Activated T-cell treated with anti-CD3 and anti-CD28 coated beads, Interleukin-2, amount 50 U/mL, for 4 hours (primary cell): Measurements from ENCODE around the gene NOS1AP. TPM values are rescaled to one million over a fixed set of nuclear protein-coding genes. Genes with fewer than 3 reads are reported as not detected.

Source experiments
- ATAC-seq, 2 donors: fragments of 200-7000 bp; cut with Tn5 transposase; one replicate each; pipeline ENCODE4 v1.10.0; 2021
- DNase-seq: peaks from one replicate; pipeline ENCODE4 v3.0.0-alpha.2; 2020
- H3K27me3 Mint-ChIP-seq: one replicate; pipeline ENCODE4 v1.8.0; 2021; ENCODE audit warnings: low read depth, mixed read lengths
- H3K36me3 Mint-ChIP-seq: one replicate; pipeline ENCODE4 v1.8.0; 2022; ENCODE audit warnings: mixed read lengths; ENCODE audit not compliant: insufficient read depth
- H3K4me1 Mint-ChIP-seq: one replicate; pipeline ENCODE4 v1.8.0; 2021; ENCODE audit warnings: low read depth, mixed read lengths
- H3K4me3 Mint-ChIP-seq: one replicate; pipeline ENCODE4 v1.8.0; 2021; ENCODE audit warnings: mild to moderate bottlenecking, moderate library complexity, mixed read lengths
- H3K9me3 Mint-ChIP-seq: one replicate; pipeline ENCODE4 v1.8.0; 2021; ENCODE audit warnings: mixed read lengths
- total RNA-seq, 3 donors: library from RNA; stranded (reverse); gene quantifications; one replicate each; pipeline ENCODE4 v1.2.1, GENCODE V29; 2021

Gene NOS1AP
- total RNA-seq, 3 donors from 2014 or later, result 0.05 to 0.37 (median 0.13) TPM

DNA sequence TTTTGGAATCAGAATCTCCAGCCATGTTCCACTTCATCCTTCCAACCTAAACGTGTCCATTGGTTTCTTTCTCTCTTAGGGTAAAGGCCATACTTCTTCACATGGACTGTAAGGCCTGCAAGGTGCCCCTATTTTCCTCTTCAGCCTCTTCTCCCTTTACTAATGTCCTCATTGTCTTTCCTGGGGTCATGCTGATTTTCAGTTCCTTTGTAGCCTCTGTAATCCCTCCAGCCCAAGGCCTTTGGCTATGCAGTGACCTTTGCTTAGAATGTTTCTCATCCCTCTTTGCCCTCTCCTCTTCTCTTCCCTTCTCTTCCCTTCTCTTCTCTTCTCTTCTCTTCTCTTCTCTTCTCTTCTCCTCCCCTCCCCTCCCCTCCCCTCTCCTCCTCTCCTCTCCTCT, 194.6 kb downstream of the NOS1AP start:
- ATAC-seq, result no peak

GRCh38 chr1:162265983-162266382, 196.5 kb downstream of the NOS1AP start:
- Mint-ChIP-seq H3K9me3 (no peaks in the 10 kb centered on the region), H3K27me3 (peaks cover 15% of the 10 kb centered on the region), H3K36me3 (no peaks in the 10 kb centered on the region)

More for the DNA sequence above, 194.6 kb downstream of the NOS1AP start:
- Mint-ChIP-seq H3K4me1 (no peaks in the 10 kb centered on the region), H3K36me3 (no peaks in the 10 kb centered on the region), H3K9me3 (no peaks in the 10 kb centered on the region), H3K27me3 (peaks cover 13% of the 10 kb centered on the region), H3K4me3 (no peak overlapping the region)
- DNase-seq, result no peak

DNA sequence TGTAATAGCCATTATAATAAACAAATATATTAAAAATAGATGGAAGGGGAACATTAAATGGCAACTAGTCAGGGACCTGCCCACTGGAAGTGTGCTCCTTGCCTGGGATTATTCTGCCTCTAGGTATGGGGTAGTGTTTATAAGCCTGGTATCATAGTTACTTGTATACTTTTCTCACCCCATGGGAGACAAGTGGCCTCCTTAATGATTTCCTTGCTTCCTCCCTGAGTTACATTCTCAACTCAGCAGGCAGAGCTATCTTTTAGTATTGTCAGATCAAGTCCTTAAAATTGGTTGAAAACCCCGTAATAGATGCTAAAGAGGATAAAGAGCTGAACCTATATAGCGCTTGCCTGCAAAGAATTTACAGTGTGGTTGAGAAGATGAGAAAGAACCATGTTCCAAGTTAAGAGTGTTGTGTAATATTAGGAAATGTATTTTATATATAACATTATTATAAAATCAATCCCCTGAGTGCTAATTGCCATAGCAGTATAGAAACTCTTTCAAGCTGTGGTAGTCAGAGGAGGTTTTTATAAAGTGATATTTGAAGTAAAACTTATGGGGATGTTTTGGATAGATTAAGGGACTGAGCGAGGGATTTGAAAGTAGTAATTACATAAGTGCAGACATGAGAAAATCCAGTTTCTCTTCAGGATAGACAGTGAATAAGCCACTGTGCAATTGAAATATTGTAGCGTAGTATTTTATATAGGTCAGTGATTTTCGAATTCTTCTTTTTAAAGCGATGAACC, 200.7 kb downstream of the NOS1AP start:
- Mint-ChIP-seq H3K36me3 (no peaks in the 10 kb centered on the region), H3K27me3 (peaks cover 15% of the 10 kb centered on the region), H3K9me3 (no peaks in the 10 kb centered on the region), H3K4me1 (no peaks in the 10 kb centered on the region), H3K4me3 (no peak overlapping the region)
- no peak for DNase-seq
- no peak for ATAC-seq

More at GRCh38 chr1:162265983-162266382, 196.5 kb downstream of the NOS1AP start:
- no peak overlapping the region for H3K4me3 Mint-ChIP-seq
- DNase-seq (no peak), ATAC-seq (no peak)
- H3K4me1 Mint-ChIP-seq, result no peaks in the 10 kb centered on the region

DNA sequence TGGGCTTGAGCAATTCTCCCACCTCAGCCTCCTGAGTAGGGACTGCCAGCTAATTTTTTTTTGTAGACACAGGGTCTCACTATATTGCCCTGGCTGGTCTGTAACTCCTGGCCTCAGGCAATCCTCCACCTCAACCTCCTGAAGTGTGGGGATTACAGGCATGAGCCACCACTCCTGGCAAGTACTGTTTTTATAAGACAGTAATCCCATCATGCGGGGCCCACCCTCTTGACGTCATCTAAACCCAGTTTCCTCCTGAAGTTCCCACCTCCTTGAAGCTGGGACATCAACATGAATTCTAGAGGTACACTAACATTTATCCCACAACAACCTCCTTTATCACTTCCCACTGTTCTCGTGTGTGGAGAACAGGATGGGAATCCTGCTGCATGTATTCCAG, 202.5 kb downstream of the NOS1AP start:
- no peaks in the 10 kb centered on the region for H3K9me3 Mint-ChIP-seq
- H3K4me3 Mint-ChIP-seq, result no peak overlapping the region
- H3K36me3 Mint-ChIP-seq, result no peaks in the 10 kb centered on the region
- DNase-seq (no peak), ATAC-seq (no peak)
- H3K4me1 Mint-ChIP-seq, result no peaks in the 10 kb centered on the region
- peaks cover 15% of the 10 kb centered on the region for H3K27me3 Mint-ChIP-seq

DNA sequence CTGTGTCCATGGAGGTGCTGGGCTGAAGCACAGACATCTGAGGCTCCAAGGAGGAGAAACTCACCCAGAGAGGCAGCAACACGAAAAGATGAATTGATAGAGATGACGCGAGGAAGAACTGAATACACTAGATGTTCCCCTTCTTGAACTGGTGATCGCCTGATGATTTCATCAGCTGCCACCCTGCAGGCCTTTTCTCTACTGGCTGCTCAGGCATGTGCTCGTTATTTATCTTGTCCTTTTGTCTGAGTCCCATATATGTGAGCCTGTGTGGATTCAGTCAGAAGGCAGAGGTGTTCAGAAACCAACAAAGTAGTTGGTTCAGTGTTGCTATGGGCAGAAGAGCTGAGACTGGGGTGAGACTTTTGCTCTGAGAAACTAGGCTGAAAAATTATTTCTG, 202.9 kb downstream of the NOS1AP start:
- H3K4me3 Mint-ChIP-seq, result no peak overlapping the region
- H3K36me3 Mint-ChIP-seq, result no peaks in the 10 kb centered on the region
- peaks cover 17% of the 10 kb centered on the region for H3K27me3 Mint-ChIP-seq
- ATAC-seq (no peak), DNase-seq (no peak)
- no peaks in the 10 kb centered on the region for H3K4me1 Mint-ChIP-seq
- no peaks in the 10 kb centered on the region for H3K9me3 Mint-ChIP-seq

DNA sequence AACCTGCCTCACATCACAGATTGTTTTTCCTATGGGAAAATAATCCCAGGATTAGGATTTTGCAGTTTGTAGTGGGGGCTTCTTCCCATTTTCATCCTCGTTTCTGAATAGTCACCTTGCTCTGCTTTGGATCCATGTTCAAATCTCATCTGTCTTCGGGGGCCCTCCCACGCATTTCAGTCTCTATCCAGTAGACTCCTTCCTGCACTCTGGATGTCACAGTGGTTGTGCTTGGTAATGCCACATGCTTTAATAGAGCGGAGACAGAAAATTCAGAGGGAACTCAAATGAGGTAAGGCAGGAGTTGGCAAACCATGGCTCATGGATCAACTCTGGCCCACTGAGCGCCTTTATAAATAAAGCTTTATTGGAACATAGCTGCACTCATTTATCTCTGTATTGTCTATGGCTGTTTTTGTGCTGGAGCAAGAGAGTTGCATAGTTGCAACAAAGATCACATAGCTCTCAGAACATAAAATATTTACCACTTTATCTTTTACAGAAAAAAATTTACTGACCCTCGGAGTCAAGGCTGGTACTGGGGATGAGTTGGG, 206.2 kb downstream of the NOS1AP start:
- Mint-ChIP-seq H3K9me3 (no peaks in the 10 kb centered on the region), H3K4me3 (no peak overlapping the region), H3K4me1 (no peaks in the 10 kb centered on the region), H3K27me3 (peaks cover 18% of the 10 kb centered on the region), H3K36me3 (no peaks in the 10 kb centered on the region)
- ATAC-seq, result no peak
- DNase-seq, result no peak

GRCh38 chr1:162276493-162276892, 207.0 kb downstream of the NOS1AP start:
- H3K27me3 Mint-ChIP-seq, result peaks cover 16% of the 10 kb centered on the region
- DNase-seq (no peak), ATAC-seq (no peak)
- no peak overlapping the region for H3K4me3 Mint-ChIP-seq
- no peaks in the 10 kb centered on the region for H3K36me3 Mint-ChIP-seq
- no peaks in the 10 kb centered on the region for H3K4me1 Mint-ChIP-seq
- no peaks in the 10 kb centered on the region for H3K9me3 Mint-ChIP-seq

GRCh38 chr1:162279136-162279498, 209.6 kb downstream of the NOS1AP start:
- Mint-ChIP-seq H3K4me3 (no peak overlapping the region), H3K27me3 (peaks cover 20% of the 10 kb centered on the region), H3K4me1 (no peaks in the 10 kb centered on the region), H3K36me3 (no peaks in the 10 kb centered on the region), H3K9me3 (no peaks in the 10 kb centered on the region)
- ATAC-seq (no peak), DNase-seq (no peak)

DNA sequence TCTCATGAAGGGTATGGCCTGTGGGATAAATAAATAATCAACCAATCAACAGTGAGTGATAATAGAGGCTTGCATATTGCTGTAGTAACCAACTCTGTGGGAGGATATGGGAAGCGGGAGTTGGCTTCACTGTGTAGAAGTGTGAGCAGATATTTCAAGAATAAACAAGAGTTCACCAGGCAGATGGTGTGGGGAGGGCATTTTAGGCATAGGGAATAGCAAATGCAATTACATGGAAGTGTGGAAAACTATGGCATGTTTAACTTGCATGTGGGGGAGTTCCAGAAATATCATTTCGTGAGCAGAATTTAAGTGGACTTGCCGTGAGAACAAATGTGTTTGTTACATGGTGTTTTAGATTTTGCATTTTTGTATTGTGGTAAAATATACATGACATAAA, 211.9 kb downstream of the NOS1AP start:
- ATAC-seq, result no peak
- Mint-ChIP-seq H3K9me3 (no peaks in the 10 kb centered on the region), H3K36me3 (no peaks in the 10 kb centered on the region)

DNA sequence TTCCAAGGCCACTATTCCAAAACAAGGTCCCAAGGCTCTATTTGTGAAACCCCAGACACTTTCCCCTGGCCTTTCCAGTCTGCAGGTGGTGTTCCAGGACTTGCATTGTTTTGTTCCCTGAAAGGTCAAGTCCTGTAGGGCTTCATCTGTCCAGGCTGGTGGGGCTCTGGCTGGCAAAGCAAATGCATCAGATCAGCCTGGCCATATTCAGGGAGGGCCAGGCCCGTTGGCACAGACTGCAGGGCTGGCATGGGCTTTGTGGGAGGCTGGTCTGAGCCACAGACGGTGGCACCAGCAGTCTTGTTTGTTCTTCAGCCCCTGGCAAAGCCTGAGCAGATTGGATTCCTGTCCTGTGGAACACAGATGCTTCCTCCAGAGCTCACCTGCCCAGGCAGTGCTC, 214.2 kb downstream of the NOS1AP start:
- H3K27me3 Mint-ChIP-seq, result peaks cover 32% of the 10 kb centered on the region
- no peaks in the 10 kb centered on the region for H3K4me1 Mint-ChIP-seq
- DNase-seq (no peak), ATAC-seq (no peak)
- H3K4me3 Mint-ChIP-seq, result no peak overlapping the region
- no peaks in the 10 kb centered on the region for H3K36me3 Mint-ChIP-seq
- H3K9me3 Mint-ChIP-seq, result no peaks in the 10 kb centered on the region

More for the DNA sequence above, 211.9 kb downstream of the NOS1AP start:
- H3K4me1 Mint-ChIP-seq, result no peaks in the 10 kb centered on the region
- no peak overlapping the region for H3K4me3 Mint-ChIP-seq
- H3K27me3 Mint-ChIP-seq, result peaks cover 31% of the 10 kb centered on the region
- no peak for DNase-seq

GRCh38 chr1:162284206-162284955, 214.9 kb downstream of the NOS1AP start:
- Mint-ChIP-seq H3K9me3 (no peaks in the 10 kb centered on the region), H3K4me1 (no peaks in the 10 kb centered on the region), H3K36me3 (no peaks in the 10 kb centered on the region), H3K27me3 (peaks cover 32% of the 10 kb centered on the region), H3K4me3 (no peak overlapping the region)
- DNase-seq (no peak), ATAC-seq (no peak)

DNA sequence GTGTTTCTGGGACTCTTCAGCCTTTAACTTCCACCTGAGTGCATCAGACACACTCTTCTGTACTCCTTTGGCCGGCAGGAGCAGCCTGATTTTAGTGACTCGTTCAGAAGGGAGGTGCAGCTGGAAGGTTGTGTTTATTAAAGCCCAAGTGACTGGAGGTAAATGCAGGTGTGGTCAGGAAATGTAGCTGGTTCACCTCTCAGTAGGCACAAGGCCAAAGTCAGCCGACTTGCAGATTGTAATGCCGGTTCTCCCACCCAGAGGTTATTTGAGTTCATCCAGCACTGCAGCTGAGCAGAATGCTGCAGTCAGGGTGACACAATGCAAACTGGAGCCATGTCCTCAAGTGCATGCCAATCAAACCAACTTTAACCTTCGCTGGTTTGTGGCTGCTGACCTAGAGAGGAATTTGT, 215.7 kb downstream of the NOS1AP start:
- no peak for DNase-seq
- Mint-ChIP-seq H3K36me3 (no peaks in the 10 kb centered on the region), H3K27me3 (peaks cover 28% of the 10 kb centered on the region), H3K9me3 (no peaks in the 10 kb centered on the region), H3K4me3 (no peak overlapping the region), H3K4me1 (no peaks in the 10 kb centered on the region)
- ATAC-seq, result no peak

GRCh38 chr1:162291000-162291399, 221.5 kb downstream of the NOS1AP start:
- Mint-ChIP-seq H3K27me3 (peaks cover 12% of the 10 kb centered on the region), H3K9me3 (no peaks in the 10 kb centered on the region), H3K36me3 (no peaks in the 10 kb centered on the region), H3K4me1 (no peaks in the 10 kb centered on the region), H3K4me3 (no peak overlapping the region)
- DNase-seq (no peak), ATAC-seq (no peak)

DNA sequence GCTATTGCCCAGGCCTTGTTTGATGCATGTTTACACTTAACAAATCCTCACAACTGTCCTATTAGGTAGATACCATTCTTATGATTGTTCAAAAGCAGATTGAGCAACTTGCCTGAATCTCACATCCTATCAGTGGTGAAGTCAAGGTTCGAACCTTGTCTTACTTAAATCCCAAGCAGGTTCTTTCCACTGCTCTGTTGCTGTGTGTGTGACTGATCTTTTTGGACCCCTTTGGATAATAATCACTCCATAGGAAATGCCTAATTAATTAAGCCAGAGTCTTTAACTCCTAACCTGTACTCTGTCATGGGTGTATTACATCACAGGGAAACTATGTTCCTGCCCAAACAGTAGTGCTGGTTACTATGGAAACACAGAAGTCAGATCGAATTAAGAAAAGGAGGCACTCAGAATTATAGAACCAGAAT, 222.9 kb downstream of the NOS1AP start:
- Mint-ChIP-seq H3K27me3 (peaks cover 8% of the 10 kb centered on the region), H3K4me1 (no peaks in the 10 kb centered on the region), H3K9me3 (no peaks in the 10 kb centered on the region), H3K4me3 (no peak overlapping the region), H3K36me3 (no peaks in the 10 kb centered on the region)
- no peak for ATAC-seq
- DNase-seq, result no peak
